GM18520 (cell line): ENCODE results near the gene SLC44A1.

ENCODE experiments used
- ATAC-seq: cut with Tn5 transposase; IDR thresholded peaks from one replicate; pipeline ENCODE4 v1.9.1; 2021; ENCODE audit not compliant: unreplicated experiment

Gene SLC44A1

DNA sequence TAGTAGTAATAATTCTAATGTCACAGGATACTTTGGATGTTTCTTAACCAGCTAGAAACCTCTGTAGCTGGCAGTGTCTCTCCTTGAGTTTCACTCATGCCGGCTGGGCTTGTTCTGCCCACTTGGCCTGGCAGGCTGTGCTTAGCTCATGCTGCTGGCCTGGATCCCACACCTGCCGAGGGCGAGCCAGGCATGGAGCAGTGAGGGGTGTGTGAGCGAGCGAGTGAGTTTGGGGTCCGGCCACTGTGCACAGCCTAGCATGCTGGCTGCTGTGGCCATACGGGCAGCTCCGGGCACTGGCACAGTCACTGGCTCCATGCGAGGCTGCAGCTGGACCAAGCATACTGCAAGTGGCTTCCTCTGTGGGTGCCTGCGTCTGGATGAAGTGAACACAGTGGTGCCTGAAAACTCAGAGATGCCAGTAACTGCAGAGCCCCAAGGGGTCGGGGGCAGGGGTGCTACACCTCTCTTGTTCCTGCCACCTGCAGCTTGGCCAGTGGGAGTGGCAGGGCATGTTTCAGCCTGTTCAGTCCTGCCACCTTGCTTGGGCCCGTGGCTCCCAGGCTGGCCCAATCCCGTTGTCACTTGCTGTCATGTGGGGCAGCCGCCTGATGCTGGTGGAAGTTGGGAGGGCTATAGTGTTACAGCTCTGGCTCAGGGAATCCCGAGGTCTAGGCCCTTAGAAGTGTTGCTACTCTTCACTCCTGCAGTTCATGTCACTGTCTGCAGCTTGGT is 213.3 kb downstream of the SLC44A1 start:
- no peak for ATAC-seq

DNA sequence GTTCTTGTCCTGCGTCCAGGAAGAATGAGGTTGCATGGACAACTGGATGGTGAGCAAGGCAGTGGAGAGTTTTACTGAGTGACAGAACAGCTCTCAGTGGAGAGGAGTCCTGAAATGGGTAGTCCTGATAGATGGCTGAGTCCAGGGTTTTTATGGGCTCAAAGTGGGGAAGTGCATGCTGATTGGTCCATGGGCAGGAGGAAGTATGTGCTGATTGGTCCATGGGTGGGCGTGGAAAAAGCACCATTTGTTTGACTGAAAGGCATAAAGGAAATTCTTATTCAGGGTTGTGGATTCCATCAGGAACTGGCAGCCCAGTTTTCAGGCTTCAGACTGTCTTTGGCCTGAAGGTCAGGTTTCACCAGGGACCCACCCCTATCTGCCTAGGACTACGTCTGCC is 214.0 kb downstream of the SLC44A1 start:
- no peak for ATAC-seq

- ATAC-seq = no peak
These were observed 214.9 kb downstream of the SLC44A1 start for GRCh38 chr9:105459336-105459735.

GRCh38 chr9:105466898-105467455 is 222.5 kb downstream of the SLC44A1 start:
- ATAC-seq = no peak

GRCh38 chr9:105468875-105469274 is 224.4 kb downstream of the SLC44A1 start:
- ATAC-seq = no peak

DNA sequence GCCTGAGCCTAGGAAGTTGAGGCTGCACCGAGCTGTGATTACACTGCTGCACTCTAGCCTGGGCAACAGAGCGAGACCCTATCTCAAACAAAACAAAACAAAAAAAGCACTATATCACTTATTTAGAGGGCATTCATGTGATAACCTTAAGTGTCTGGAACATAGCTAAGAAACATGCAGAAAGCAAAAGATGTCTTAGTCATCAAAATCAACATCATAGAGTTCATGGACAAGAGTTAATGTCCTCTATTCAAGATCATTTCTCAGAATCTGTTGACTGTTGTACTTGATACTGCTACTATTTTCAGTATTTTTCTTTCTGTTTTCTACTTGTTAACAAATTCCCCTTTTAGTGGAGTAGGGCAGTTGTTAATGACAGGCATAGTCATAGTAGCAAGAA is 228.8 kb downstream of the SLC44A1 start:
- no peak for ATAC-seq

- no peak for ATAC-seq
These were observed 230.9 kb downstream of the SLC44A1 start for GRCh38 chr9:105475302-105475701.

DNA sequence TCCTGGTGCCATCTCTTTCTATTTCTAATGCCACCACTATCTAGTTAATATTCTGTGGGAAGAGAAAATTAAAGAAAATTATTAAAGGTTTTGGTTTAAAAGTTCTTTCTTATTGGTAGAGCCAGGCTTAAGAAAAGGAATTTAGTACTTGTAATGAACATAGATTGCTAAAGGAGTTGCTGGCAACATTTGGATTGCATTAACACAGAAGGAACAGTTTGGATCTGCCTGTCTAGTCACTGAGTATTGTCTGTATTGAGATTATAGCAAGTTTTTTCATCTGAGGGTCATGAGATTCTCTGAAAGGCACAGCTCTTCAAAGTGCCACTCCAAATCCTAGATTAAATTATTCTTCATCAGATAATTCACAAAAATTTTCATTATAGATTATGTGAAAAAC is 235.4 kb downstream of the SLC44A1 start:
- no peak for ATAC-seq

DNA sequence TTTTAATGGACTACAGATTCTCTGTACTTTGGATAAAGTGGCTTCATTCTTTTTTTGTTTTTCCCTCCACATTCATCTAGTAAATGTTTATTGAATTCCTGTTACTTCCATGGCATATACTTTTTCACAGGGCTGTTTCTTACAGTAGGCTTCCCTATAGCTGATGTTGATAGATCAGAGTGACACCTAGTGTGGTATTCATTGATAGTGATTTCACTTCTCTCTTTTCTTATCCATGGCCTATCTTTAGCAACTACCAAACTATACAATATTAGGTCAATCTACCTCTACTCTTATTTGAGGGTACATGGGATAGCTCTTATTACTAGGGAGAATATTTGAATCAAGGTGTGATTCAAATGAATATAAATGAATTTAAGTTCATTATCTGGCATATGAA is 239.2 kb downstream of the SLC44A1 start:
- ATAC-seq = no peak

GRCh38 chr9:105484226-105484625 is 239.8 kb downstream of the SLC44A1 start:
- ATAC-seq = no peak

GRCh38 chr9:105485131-105485530 is 240.7 kb downstream of the SLC44A1 start:
- ATAC-seq = no peak
